ENCODE results near the gene KLHL15. TPM values are rescaled to one million over a fixed set of nuclear protein-coding genes. Genes with fewer than 3 reads are reported as not detected.
A peak's percentile ranks its signal among the peaks of the same experiment; 100 is the strongest.

KLHL15 gene
- total RNA-seq, 2 experiments from 2014 or later: 9.3 TPM

- Mint-ChIP-seq H3K27me3 (no peaks in the 10 kb centered on the region), H3K4me3 (no peak overlapping the region), H3K27ac (no peak overlapping the region), H3K4me1 (peaks cover 29% of the 10 kb centered on the region), H3K9me3 (no peaks in the 10 kb centered on the region), H3K36me3 (ENCODE audit: low read depth) (peaks cover 35% of the 10 kb centered on the region)
- ChIA-PET POLR2A (no interaction called here), CTCF (no interaction called here)
- no peak for DNase-seq
These were observed 21.1 kb downstream of the KLHL15 start for GRCh38 chrX:24005867-24006266.

GRCh38 chrX:24005028-24005427 lies 22.0 kb downstream of the KLHL15 start:
- Mint-ChIP-seq H3K4me3 (no peak overlapping the region), H3K27me3 (no peaks in the 10 kb centered on the region), H3K27ac (peak overlapping the region; percentile 16), H3K4me1 (peaks cover 25% of the 10 kb centered on the region), H3K9me3 (no peaks in the 10 kb centered on the region), H3K36me3 (ENCODE audit: low read depth) (peaks cover 30% of the 10 kb centered on the region)
- CTCF ChIA-PET: no interaction called here
- POLR2A ChIA-PET: no interaction called here
- DNase-seq: no peak

GRCh38 chrX:24002792-24003191 lies 24.2 kb downstream of the KLHL15 start:
- no peak for DNase-seq
- ChIA-PET CTCF (interaction anchor here (0.7 kb wide), 1 partner anchor 10 kb away, joined by 6 read pairs; no protein-coding TSS in a partner anchor), POLR2A (no interaction called here)
- no peaks in the 10 kb centered on the region for H3K27me3 Mint-ChIP-seq
- peaks cover 20% of the 10 kb centered on the region for H3K4me1 Mint-ChIP-seq
- peaks cover 29% of the 10 kb centered on the region for H3K36me3 Mint-ChIP-seq (ENCODE audit: low read depth)
- H3K4me3 Mint-ChIP-seq: no peak overlapping the region
- no peak overlapping the region for H3K27ac Mint-ChIP-seq
- no peaks in the 10 kb centered on the region for H3K9me3 Mint-ChIP-seq

- H3K4me1 Mint-ChIP-seq: peaks cover 20% of the 10 kb centered on the region
- no peak for DNase-seq
- ChIA-PET CTCF (no interaction called here), POLR2A (no interaction called here)
- H3K36me3 Mint-ChIP-seq (ENCODE audit: low read depth): peaks cover 29% of the 10 kb centered on the region
- H3K4me3 Mint-ChIP-seq: no peak overlapping the region
- H3K27ac Mint-ChIP-seq: no peak overlapping the region
- H3K9me3 Mint-ChIP-seq: no peaks in the 10 kb centered on the region
- H3K27me3 Mint-ChIP-seq: no peaks in the 10 kb centered on the region
These were observed 24.8 kb downstream of the KLHL15 start for GRCh38 chrX:24002167-24002566.

- no peak for DNase-seq
- no peaks in the 10 kb centered on the region for H3K9me3 Mint-ChIP-seq
- H3K4me3 Mint-ChIP-seq: no peak overlapping the region
- peaks cover 8% of the 10 kb centered on the region for H3K4me1 Mint-ChIP-seq
- ChIA-PET POLR2A (no interaction called here), CTCF (no interaction called here)
- H3K27me3 Mint-ChIP-seq: no peaks in the 10 kb centered on the region
- no peak overlapping the region for H3K27ac Mint-ChIP-seq
- H3K36me3 Mint-ChIP-seq (ENCODE audit: low read depth): peaks cover 22% of the 10 kb centered on the region
These were observed 27.3 kb downstream of the KLHL15 start for GRCh38 chrX:23999671-24000070.

- no peak overlapping the region for H3K27ac Mint-ChIP-seq
- no peak for DNase-seq
- no peak overlapping the region for H3K4me3 Mint-ChIP-seq
- H3K9me3 Mint-ChIP-seq: no peaks in the 10 kb centered on the region
- ChIA-PET CTCF (no interaction called here), POLR2A (interaction anchor here (1.9 kb wide), 1 partner anchor 61 kb away, joined by 5 read pairs; the partner anchor contains the start of gene EIF2S3)
- peaks cover 20% of the 10 kb centered on the region for H3K4me1 Mint-ChIP-seq
- H3K27me3 Mint-ChIP-seq: no peaks in the 10 kb centered on the region
- peaks cover 32% of the 10 kb centered on the region for H3K36me3 Mint-ChIP-seq (ENCODE audit: low read depth)
These were observed 33.9 kb downstream of the KLHL15 start for GRCh38 chrX:23993012-23993633.

- peaks cover 37% of the 10 kb centered on the region for H3K36me3 Mint-ChIP-seq (ENCODE audit: low read depth)
- ChIA-PET CTCF (no interaction called here), POLR2A (interaction anchor here (1.9 kb wide), 1 partner anchor 62 kb away, joined by 5 read pairs; the partner anchor contains the start of gene EIF2S3)
- no peak overlapping the region for H3K27ac Mint-ChIP-seq
- no peak overlapping the region for H3K4me3 Mint-ChIP-seq
- H3K9me3 Mint-ChIP-seq: no peaks in the 10 kb centered on the region
- H3K27me3 Mint-ChIP-seq: no peaks in the 10 kb centered on the region
- no peak for DNase-seq
- H3K4me1 Mint-ChIP-seq: peaks cover 20% of the 10 kb centered on the region
These were observed 34.6 kb downstream of the KLHL15 start for GRCh38 chrX:23992431-23992830.

GRCh38 chrX:23990455-23990854 lies 36.5 kb downstream of the KLHL15 start:
- Mint-ChIP-seq H3K9me3 (no peaks in the 10 kb centered on the region), H3K27me3 (no peaks in the 10 kb centered on the region), H3K27ac (no peak overlapping the region), H3K4me1 (peaks cover 20% of the 10 kb centered on the region), H3K36me3 (ENCODE audit: low read depth) (peaks cover 40% of the 10 kb centered on the region), H3K4me3 (no peak overlapping the region)
- ChIA-PET CTCF (no interaction called here), POLR2A (no interaction called here)
- no peak for DNase-seq

- CTCF ChIA-PET: no interaction called here
- Mint-ChIP-seq H3K36me3 (ENCODE audit: low read depth) (peaks cover 41% of the 10 kb centered on the region), H3K27ac (no peak overlapping the region), H3K27me3 (no peaks in the 10 kb centered on the region), H3K4me1 (peaks cover 20% of the 10 kb centered on the region), H3K9me3 (no peaks in the 10 kb centered on the region), H3K4me3 (no peak overlapping the region)
- POLR2A ChIA-PET: no interaction called here
- no peak for DNase-seq
These were observed 37.3 kb downstream of the KLHL15 start for GRCh38 chrX:23989689-23990088.

- no peaks in the 10 kb centered on the region for H3K9me3 Mint-ChIP-seq
- no peak overlapping the region for H3K27ac Mint-ChIP-seq
- H3K36me3 Mint-ChIP-seq (ENCODE audit: low read depth): peaks cover 25% of the 10 kb centered on the region
- ChIA-PET POLR2A (interaction anchor here (0.6 kb wide), 1 partner anchor 182 kb away, joined by 3 read pairs; no protein-coding TSS in a partner anchor), CTCF (no interaction called here)
- H3K4me1 Mint-ChIP-seq: peaks cover 3% of the 10 kb centered on the region
- no peaks in the 10 kb centered on the region for H3K27me3 Mint-ChIP-seq
- DNase-seq: no peak
- no peak overlapping the region for H3K4me3 Mint-ChIP-seq
These were observed 44.1 kb downstream of the KLHL15 start for GRCh38 chrX:23982891-23983290.

GRCh38 chrX:23981711-23982110 lies 45.3 kb downstream of the KLHL15 start:
- H3K9me3 Mint-ChIP-seq: no peaks in the 10 kb centered on the region
- peaks cover 3% of the 10 kb centered on the region for H3K4me1 Mint-ChIP-seq
- no peak overlapping the region for H3K4me3 Mint-ChIP-seq
- DNase-seq: no peak
- no peak overlapping the region for H3K27ac Mint-ChIP-seq
- peaks cover 21% of the 10 kb centered on the region for H3K36me3 Mint-ChIP-seq (ENCODE audit: low read depth)
- ChIA-PET CTCF (interaction anchor here (1.7 kb wide), 1 partner anchor 72 kb away, joined by 3 read pairs; no protein-coding TSS in a partner anchor), POLR2A (no interaction called here)
- no peaks in the 10 kb centered on the region for H3K27me3 Mint-ChIP-seq

GRCh38 chrX:23981222-23981621 lies 45.8 kb downstream of the KLHL15 start:
- Mint-ChIP-seq H3K27me3 (no peaks in the 10 kb centered on the region), H3K4me3 (no peak overlapping the region), H3K36me3 (ENCODE audit: low read depth) (peaks cover 16% of the 10 kb centered on the region), H3K9me3 (no peaks in the 10 kb centered on the region), H3K27ac (no peak overlapping the region), H3K4me1 (peaks cover 3% of the 10 kb centered on the region)
- ChIA-PET CTCF (interaction anchor here (1.7 kb wide), 1 partner anchor 73 kb away, joined by 3 read pairs; no protein-coding TSS in a partner anchor), POLR2A (no interaction called here)
- no peak for DNase-seq

- Mint-ChIP-seq H3K27ac (no peak overlapping the region), H3K4me1 (peaks cover 3% of the 10 kb centered on the region), H3K9me3 (no peaks in the 10 kb centered on the region), H3K4me3 (no peak overlapping the region), H3K36me3 (ENCODE audit: low read depth) (peaks cover 14% of the 10 kb centered on the region), H3K27me3 (no peaks in the 10 kb centered on the region)
- no peak for DNase-seq
- ChIA-PET CTCF (interaction anchor here (1.7 kb wide), 1 partner anchor 74 kb away, joined by 3 read pairs; no protein-coding TSS in a partner anchor), POLR2A (no interaction called here)
These were observed 47.0 kb downstream of the KLHL15 start for GRCh38 chrX:23980011-23980441.

GRCh38 chrX:23978491-23978890 lies 48.5 kb downstream of the KLHL15 start:
- ChIA-PET POLR2A (no interaction called here), CTCF (no interaction called here)
- Mint-ChIP-seq H3K4me3 (no peak overlapping the region), H3K27me3 (no peaks in the 10 kb centered on the region), H3K36me3 (ENCODE audit: low read depth) (peaks cover 11% of the 10 kb centered on the region), H3K4me1 (peaks cover 3% of the 10 kb centered on the region), H3K9me3 (no peaks in the 10 kb centered on the region), H3K27ac (no peak overlapping the region)
- no peak for DNase-seq
